H1 (cell line): ENCODE results near the gene EGFR. TPM values are rescaled to one million over a fixed set of nuclear protein-coding genes. Genes with fewer than 3 reads are reported as not detected.

Source experiments
- CTCF ChIA-PET: fragments of 300-600 bp; sonication (Branson Sonifier 250); formaldehyde crosslinking; loops from one replicate; lab custom pipeline; 2021; ENCODE audit not compliant: partially characterized antibody; lab: Charles Lee
- POLR2A ChIA-PET: fragments of 300-600 bp; sonication (Branson Sonifier 250); formaldehyde crosslinking; loops from one replicate; lab custom pipeline; 2021; ENCODE audit warnings: inconsistent platforms; ENCODE audit not compliant: partially characterized antibody; lab: Charles Lee
- DNase-seq, 2 experiments: peaks; one replicate each; pipeline versions ENCODE4 v3.0.0 to v3.0.0-alpha.2; 2010 to 2022; ENCODE audit warnings: low spot score in 2 of 2, low read depth in 1 of 2, mixed read lengths in 1 of 2
- FAIRE-seq: peaks from 2 replicates; lab custom pipeline; 2011; peaks lifted over from hg19 to GRCh38; lab: Jason Lieb, UNC
- H2AFZ ChIP-seq: 2 replicates; pipeline ENCODE4 v1.8.1; 2012; ENCODE audit warnings: low read length, inconsistent platforms
- H2AK5ac ChIP-seq: 2 replicates; pipeline ENCODE4 v1.6.1; 2013; ENCODE audit warnings: low read depth, low read length
- H2BK120ac ChIP-seq: replicated peaks from 2 replicates; pipeline ENCODE3; 2013; ENCODE audit warnings: low read depth, low read length, inconsistent platforms
- H2BK12ac ChIP-seq: 2 replicates; pipeline ENCODE4 v1.6.1; 2013; ENCODE audit warnings: low read depth, low read length
- H2BK15ac ChIP-seq: 2 replicates; pipeline ENCODE4 v1.6.1; 2013; ENCODE audit warnings: low read length
- H2BK20ac ChIP-seq: 2 replicates; pipeline ENCODE4 v1.6.1; 2013; ENCODE audit warnings: low read length
- H2BK5ac ChIP-seq: 2 replicates; pipeline ENCODE4 v1.6.1; 2013; ENCODE audit warnings: low read depth, low read length
- H3K14ac ChIP-seq: 2 replicates; pipeline ENCODE4 v1.6.1; 2013; ENCODE audit warnings: inconsistent platforms; ENCODE audit not compliant: insufficient read length
- H3K18ac ChIP-seq: 2 replicates; pipeline ENCODE4 v1.6.1; 2013; ENCODE audit warnings: low read length; ENCODE audit errors: extremely low read depth
- H3K23ac ChIP-seq: 2 replicates; pipeline ENCODE4 v1.6.1; 2013; ENCODE audit warnings: inconsistent platforms; ENCODE audit not compliant: insufficient read length
- H3K23me2 ChIP-seq: 2 replicates; pipeline ENCODE4 v1.6.1; 2013; ENCODE audit warnings: low read depth, low read length
- H3K27ac ChIP-seq: 2 replicates; pipeline ENCODE4 v1.6.1; 2011; ENCODE audit warnings: low read depth, low read length, inconsistent platforms
- H3K27me3 ChIP-seq, 4 experiments: replicated peaks in 1 of 4; 1 replicate in 1 of 4; 2 replicates in 3 of 4; pipeline versions ENCODE4 v1.6.1 to v1.8.1; 2011 to 2013; ENCODE audit warnings: low read length in 3 of 4, mild to moderate bottlenecking in 3 of 4, inconsistent platforms in 2 of 4, mixed read lengths in 2 of 4, moderate library complexity in 1 of 4; ENCODE audit not compliant: control insufficient read depth in 3 of 4, insufficient read depth in 3 of 4; ENCODE audit errors: extremely low read depth in 1 of 4
- H3K36me3 ChIP-seq, 4 experiments: 2 replicates each; pipeline versions ENCODE4 v1.6.1 to v1.8.1; 2011 to 2013; ENCODE audit warnings: mild to moderate bottlenecking in 4 of 4, low read length in 3 of 4, moderate library complexity in 2 of 4, control low read depth in 1 of 4, inconsistent platforms in 1 of 4; ENCODE audit not compliant: insufficient read depth in 4 of 4, control insufficient read depth in 2 of 4
- H3K4ac ChIP-seq: replicated peaks from 2 replicates; pipeline ENCODE3; 2013; ENCODE audit warnings: low read length, low read depth, mixed read lengths, inconsistent platforms; ENCODE audit not compliant: insufficient read length
- H3K4me1 ChIP-seq, 4 experiments: replicated peaks in 1 of 4; 1 replicate in 1 of 4; 2 replicates in 3 of 4; pipeline versions ENCODE4 v1.6.1 to v1.8.1; 2011 to 2013; ENCODE audit warnings: low read length in 3 of 4, inconsistent platforms in 2 of 4, mixed read lengths in 1 of 4; ENCODE audit not compliant: insufficient read depth in 4 of 4, control insufficient read depth in 3 of 4
- H3K4me2 ChIP-seq, 2 experiments: 2 replicates each; pipeline versions ENCODE4 v1.6.1 to v1.8.1; 2011 to 2013; ENCODE audit warnings: low read depth in 2 of 2, low read length in 2 of 2, control low read depth in 1 of 2, inconsistent platforms in 1 of 2, mild to moderate bottlenecking in 1 of 2; ENCODE audit not compliant: insufficient read depth in 1 of 2
- H3K4me3 ChIP-seq, 4 experiments: fragments of 200-600, 300-600 bp in 1 of 4; sonication (generic), shearing (Covaris generic), sonication (Bioruptor Twin) in 1 of 4; 2 replicates each; pipeline versions ENCODE4 v1.5.1 to v1.8.1; 2011 to 2016; ENCODE audit warnings: low read length in 4 of 4, low read depth in 3 of 4, control low read depth in 2 of 4, inconsistent platforms in 2 of 4, mild to moderate bottlenecking in 2 of 4, mixed read lengths in 1 of 4, moderate library complexity in 1 of 4; ENCODE audit not compliant: insufficient read depth in 2 of 4; ENCODE audit errors: extremely low read depth in 1 of 4
- H3K56ac ChIP-seq: replicated peaks from 2 replicates; pipeline ENCODE3; 2013; ENCODE audit warnings: low read depth, mild to moderate bottlenecking, mixed read lengths, low read length, inconsistent platforms; ENCODE audit not compliant: insufficient read length
- H3K79me1 ChIP-seq: 2 replicates; pipeline ENCODE4 v1.6.1; 2013; ENCODE audit warnings: low read depth, low read length, control low read depth
- H3K79me2 ChIP-seq, 2 experiments: 2 replicates each; pipeline versions ENCODE4 v1.6.1 to v1.8.1; 2012 to 2013; ENCODE audit warnings: low read length in 2 of 2, mild to moderate bottlenecking in 2 of 2, inconsistent platforms in 1 of 2; ENCODE audit not compliant: insufficient read depth in 2 of 2, control insufficient read depth in 1 of 2
- H3K9ac ChIP-seq, 4 experiments: replicated peaks in 1 of 4; 1 replicate in 1 of 4; 2 replicates in 3 of 4; pipeline versions ENCODE4 v1.6.1 to v1.8.1; 2011 to 2013; ENCODE audit warnings: low read depth in 3 of 4, low read length in 3 of 4, control low read depth in 2 of 4, mild to moderate bottlenecking in 2 of 4, moderate library complexity in 2 of 4, inconsistent platforms in 1 of 4; ENCODE audit errors: extremely low read depth in 1 of 4
- H3K9me3 ChIP-seq, 2 experiments: 2 replicates each; pipeline versions ENCODE4 v1.6.1 to v1.8.1; 2012 to 2013; ENCODE audit warnings: mild to moderate bottlenecking in 2 of 2, moderate library complexity in 2 of 2, control low read depth in 1 of 2, inconsistent platforms in 1 of 2, low read depth in 1 of 2, low read length in 1 of 2, mixed read lengths in 1 of 2; ENCODE audit not compliant: insufficient read depth in 2 of 2
- H4K20me1 ChIP-seq, 2 experiments: replicated peaks in 1 of 2; 2 replicates each; pipeline versions ENCODE3 to v1.8.1; 2011 to 2013; ENCODE audit warnings: inconsistent platforms in 2 of 2, low read length in 2 of 2, mild to moderate bottlenecking in 1 of 2; ENCODE audit not compliant: insufficient read depth in 2 of 2, control insufficient read depth in 1 of 2
- H4K5ac ChIP-seq: 2 replicates; pipeline ENCODE4 v1.6.1; 2013; ENCODE audit warnings: low read length, low read depth, mixed read lengths, inconsistent platforms; ENCODE audit not compliant: insufficient read length
- H4K8ac ChIP-seq: 2 replicates; pipeline ENCODE4 v1.8.0; 2013; ENCODE audit warnings: mild to moderate bottlenecking, moderate library complexity, low read length, inconsistent platforms; ENCODE audit not compliant: insufficient read depth; ENCODE audit errors: extremely low read depth
- H4K91ac ChIP-seq: replicated peaks from 2 replicates; pipeline ENCODE3; 2013; ENCODE audit warnings: low read length, mixed read lengths, inconsistent platforms; ENCODE audit not compliant: insufficient read length
- NANOG ChIP-seq: IDR thresholded peaks from 2 replicates; pipeline ENCODE4 v1.6.1; 2011; ENCODE audit warnings: low read length, low read depth, mild to moderate bottlenecking, inconsistent platforms; ENCODE audit not compliant: insufficient read depth, poor library complexity, severe bottlenecking
- SAP30 ChIP-seq: fragments of 300-600 bp; sonication (generic); IDR thresholded peaks from 2 replicates; pipeline ENCODE4 v1.7.1; 2012; ENCODE audit warnings: low read length, moderate library complexity, mild to moderate bottlenecking, inconsistent platforms; ENCODE audit not compliant: insufficient read depth, insufficient replicate concordance
- WGBS, 2 experiments: shearing (Covaris generic) in 1 of 2; methylation state at CpG; one replicate each; pipeline versions ENCODE4 v1.1.6 to v1.1.7; 2013 to 2015; ENCODE audit warnings: low lambda C conversion rate in 2 of 2, mixed read lengths in 2 of 2, inconsistent platforms in 1 of 2, low coverage in 1 of 2, missing lambda C conversion rate in 1 of 2; ENCODE audit not compliant: insufficient replicate concordance in 2 of 2, insufficient coverage in 1 of 2, insufficient read length in 1 of 2; ENCODE audit errors: extremely low coverage in 1 of 2, missing lambda C conversion rate in 1 of 2; 5-methylcytosine and 5-hydroxymethylcytosine counted together
- polyA plus RNA-seq, 7 experiments: library from polyadenylated mRNA; depleted of rRNA in 3 of 7; stranded (reverse) in 5 of 7; unstranded in 2 of 7; fragments of >200 nt in 5 of 7; fragments of 200-250 nt in 2 of 7; gene quantifications; 1 replicate in 5 of 7; 2 replicates in 1 of 7; 4 replicates in 1 of 7; pipeline versions ENCODE4 v1.2.1 to v1.2.3, GENCODE V29; 2011 to 2013; ENCODE audit warnings: missing spikeins in 2 of 7, mixed read lengths in 2 of 7
- total RNA-seq: library from RNA; stranded (reverse); fragmentation: NEBNext Ultra II Directional; extraction: Animal tissue kit (Norgen Biotek cat#: 25700); gene quantifications from 2 replicates; pipeline ENCODE4 v1.2.1, GENCODE V29; 2021

EGFR gene
- total and polyA plus RNA-seq, 2 of the 8 experiments (the other 6 are each of a cell fraction or from before 2014, with no cell fraction given) = 1.9 to 5.8 TPM

DNA sequence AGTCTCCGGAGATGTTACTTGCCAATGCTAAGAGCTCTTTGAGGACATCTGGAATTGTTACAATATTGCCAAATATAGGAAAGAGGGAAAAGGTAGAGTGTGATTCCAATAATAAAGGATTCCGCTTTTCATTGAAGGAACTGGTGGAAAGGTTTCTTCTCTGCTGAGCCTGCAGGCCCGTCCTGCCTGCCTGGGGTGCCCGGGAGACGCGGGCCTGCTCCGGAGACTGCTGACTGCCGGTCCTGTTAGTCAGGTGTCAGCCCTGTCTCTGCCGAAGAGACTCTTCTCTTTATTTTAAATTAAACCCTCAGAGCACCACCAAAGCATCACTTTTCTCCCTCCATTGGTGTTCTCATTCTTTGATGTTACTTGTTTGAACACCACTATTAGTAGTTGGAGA is 2.2 kb downstream of the EGFR start:
- Histone ChIP-seq H3K4me3 (no peak overlapping the region), H3K56ac (no peak overlapping the region), H3K23me2 (peaks cover 9% of the 10 kb centered on the region; the same call in 1 of the 2 replicates), H2BK120ac (no peak overlapping the region), H3K79me2 (no peaks in the 10 kb centered on the region), H3K4ac (no peak overlapping the region), H2BK12ac (no peak overlapping the region), H2BK15ac (no peak overlapping the region), H2BK5ac (no peak overlapping the region), H4K8ac (no peak overlapping the region), H2AFZ (no peak overlapping the region), H3K27ac (no peak overlapping the region), H3K9ac (no peak overlapping the region), H3K23ac (no peak overlapping the region), H4K91ac (no peak overlapping the region), H3K18ac (no peak overlapping the region), H2AK5ac (no peak overlapping the region), H4K20me1 (no peaks in the 10 kb centered on the region), H3K36me3 (no peaks in the 10 kb centered on the region), H3K4me2 (peak overlapping the region in 1 of 2 experiments; percentile 74; a peak in 1 of 4 replicates), H3K4me1 (peaks cover 0 to 8% (median 3%) of the 10 kb centered on the region in 4 experiments; a peak in 4 of 7 replicates), H3K14ac (no peak overlapping the region), H3K9me3 (no peaks in the 10 kb centered on the region), H3K79me1 (no peaks in the 10 kb centered on the region; the same call in 1 of the 2 replicates), H3K27me3 (peaks cover 15 to 56% (median 39%) of the 10 kb centered on the region in 4 experiments), H4K5ac (no peak overlapping the region), H2BK20ac (no peak overlapping the region)
- FAIRE-seq (no peak), DNase-seq (no peak)
- ChIA-PET POLR2A (no interaction called here), CTCF (no interaction called here)
- 91% methylated on average over 9 of the region's 9 CpGs; no CpG with 5 or more reads in 1 of the 2 experiments for WGBS, 2 experiments
- TF ChIP-seq SAP30 (no peak), NANOG (no peak)
